Panc1 (cell line): ENCODE data around the gene WFDC10A. TPM values are rescaled to one million over a fixed set of nuclear protein-coding genes. Genes with fewer than 3 reads are reported as not detected.
"Not testable (repeated sequence)": the region's sequence is repeated elsewhere in the genome, so short reads cannot be mapped to it uniquely, and the experiment has no call there.

ENCODE experiments used
- ATAC-seq: fragments of 200-7000 bp; cut with Tn5 transposase; 2 replicates; pipeline ENCODE4 v1.9.1; 2020; ENCODE audit warnings: mild to moderate bottlenecking, moderate library complexity
- BruUV-seq: library from RNA; stranded (reverse); fragments of 400-500 nt; replicated peaks from 2 replicates; lab custom pipeline; 2021; lab: Mats Ljungman, UMichigan
- CTCF ChIA-PET: fragments of 300-600 bp; sonication (Branson Sonifier 250); formaldehyde crosslinking; loops from one replicate; lab custom pipeline; 2022; ENCODE audit warnings: antibody characterized with exemption; lab: Charles Lee
- POLR2A ChIA-PET: fragments of 300-600 bp; sonication (Branson Sonifier 250); formaldehyde crosslinking; loops from one replicate; lab custom pipeline; 2022; ENCODE audit warnings: antibody characterized with exemption; lab: Charles Lee
- DNase-seq: peaks from one replicate; pipeline ENCODE4 v3.0.0-alpha.2; 2010; ENCODE audit warnings: low read depth, low spot score
- H3K27ac ChIP-seq: 2 replicates; pipeline ENCODE4 v1.5.1; 2011; ENCODE audit warnings: mild to moderate bottlenecking, low read length, inconsistent platforms
- H3K27me3 ChIP-seq: fragments of 200-500 bp; sonication (Bioruptor generic); 2 replicates; pipeline ENCODE4 v1.6.0; 2014; ENCODE audit warnings: low read length, inconsistent platforms; ENCODE audit not compliant: control insufficient read depth, insufficient read depth
- H3K36me3 ChIP-seq: fragments of 200-500 bp; sonication (Bioruptor generic); 2 replicates; pipeline ENCODE4 v1.5.1; 2014; ENCODE audit warnings: inconsistent platforms, mild to moderate bottlenecking, low read length, moderate library complexity; ENCODE audit not compliant: control insufficient read depth, insufficient read depth
- H3K4me1 ChIP-seq: 2 replicates; pipeline ENCODE4 v1.5.1; 2011; ENCODE audit warnings: inconsistent platforms, mild to moderate bottlenecking, low read length, moderate library complexity; ENCODE audit not compliant: control insufficient read depth, insufficient read depth
- H3K4me3 ChIP-seq, 2 experiments: 2 replicates each; pipeline ENCODE4 v1.5.1; 2011 to 2012; ENCODE audit warnings: low read depth in 2 of 2, low read length in 2 of 2, mild to moderate bottlenecking in 2 of 2, inconsistent platforms in 1 of 2, moderate library complexity in 1 of 2
- H3K9me3 ChIP-seq: fragments of 200-500 bp; sonication (Bioruptor generic); 2 replicates; pipeline ENCODE4 v1.5.1; 2014; ENCODE audit warnings: low read depth, mild to moderate bottlenecking, inconsistent platforms, low read length, moderate library complexity; ENCODE audit not compliant: control insufficient read depth, insufficient read depth
- CTCF ChIP-seq: fragments of 450-650 bp; IDR thresholded peaks from 2 replicates; pipeline ENCODE4 v1.5.1; 2017; ENCODE audit warnings: mild to moderate bottlenecking
- POLR2AphosphoS5 ChIP-seq: IDR thresholded peaks from 2 replicates; pipeline ENCODE4 v1.6.1; 2012; ENCODE audit warnings: mild to moderate bottlenecking, low read depth, low read length, moderate library complexity
- REST ChIP-seq, 2 experiments: IDR thresholded peaks; 2 replicates each; pipeline ENCODE4 v1.6.1; 2011 to 2012; ENCODE audit warnings: low read depth in 2 of 2, control low read depth in 1 of 2, low read length in 1 of 2, mild to moderate bottlenecking in 1 of 2, moderate library complexity in 1 of 2; ENCODE audit not compliant: insufficient read depth in 1 of 2
- SIN3A ChIP-seq: IDR thresholded peaks from 2 replicates; pipeline ENCODE4 v1.6.1; 2012; ENCODE audit warnings: low read depth, mild to moderate bottlenecking, low read length, moderate library complexity, borderline replicate concordance; ENCODE audit not compliant: insufficient read depth
- TCF7L2 ChIP-seq: IDR thresholded peaks from 2 replicates; pipeline ENCODE4 v1.6.1; 2011; ENCODE audit warnings: mild to moderate bottlenecking, low read depth, low read length, inconsistent platforms
- in situ Hi-C: cut with HindIII; loops from 2 replicates; pipeline ENCODE4 v1.10.0; 2016; ENCODE audit warnings: low sequenced_read_pairs, low pct_unique_long_range_greater_than_20kb
- intact Hi-C: fragments of 100-400 bp; cut with micrococcal nuclease; formaldehyde crosslinking; loops from one replicate; pipeline ENCODE4 v1.10.0; 2022; ENCODE audit not compliant: unreplicated experiment
- total RNA-seq: library from RNA; stranded (reverse); gene quantifications from one replicate; pipeline ENCODE4 v1.2.1, GENCODE V29; 2021; ENCODE audit not compliant: unreplicated experiment

The WFDC10A gene
- total RNA-seq, 1 experiment from 2014 or later = not detected

- ATAC-seq (no peak), DNase-seq (no peak)
- CTCF ChIA-PET = no interaction called here
- in situ Hi-C loops (no loop called here), intact Hi-C loops (no loop called here)
- no peak overlapping the region for H3K27ac ChIP-seq
- no peaks in the 10 kb centered on the region for H3K9me3 ChIP-seq
- no peaks in the 10 kb centered on the region for H3K4me1 ChIP-seq
- no peak overlapping the region for H3K4me3 ChIP-seq
- POLR2A ChIA-PET = no interaction called here
- no peaks in the 10 kb centered on the region for H3K36me3 ChIP-seq
- H3K27me3 ChIP-seq = no peaks in the 10 kb centered on the region
- no TSS peak for BruUV-seq
- TF ChIP-seq REST (IDR thresholded peaks at IDR 0.05; ENCODE audit: insufficient read depth in 1 of 2, low read depth in 2 of 2, low read length in 1 of 2) (no peak), POLR2AphosphoS5 (no peak), SIN3A (no peak), TCF7L2 (no peak), CTCF (no peak)
Observed at GRCh38 chr20:45649312-45649863, 19.8 kb downstream of the WFDC10A start.

- H3K27me3 ChIP-seq, BruUV-seq, H3K9me3 ChIP-seq, POLR2A ChIA-PET, H3K27ac ChIP-seq, in situ Hi-C loops, ATAC-seq, intact Hi-C loops, H3K4me1 ChIP-seq, H3K4me3 ChIP-seq, CTCF ChIA-PET, H3K36me3 ChIP-seq, DNase-seq: not testable (repeated sequence)
Observed at GRCh38 chr20:45651726-45652125, 22.2 kb downstream of the WFDC10A start.

DNA sequence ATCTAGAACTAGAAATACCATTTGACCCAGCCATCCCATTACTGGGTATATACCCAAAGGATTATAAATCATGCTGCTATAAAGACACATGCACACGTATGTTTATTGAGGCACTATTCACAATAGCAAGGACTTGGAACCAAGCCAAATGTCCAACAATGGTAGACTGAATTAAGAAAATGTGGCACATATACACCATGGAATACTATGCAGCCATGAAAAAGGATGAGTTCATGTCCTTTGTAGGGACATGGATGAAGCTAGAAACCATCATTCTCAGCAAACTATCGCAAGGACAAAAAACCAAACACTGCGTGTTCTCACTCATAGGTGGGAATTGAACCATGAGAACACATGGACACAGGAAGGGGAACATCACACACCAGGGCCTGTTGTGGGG is 27.5 kb downstream of the WFDC10A start:
- POLR2A ChIA-PET, DNase-seq, in situ Hi-C loops, ATAC-seq, CTCF ChIA-PET, H3K27ac ChIP-seq, H3K9me3 ChIP-seq, intact Hi-C loops, H3K36me3 ChIP-seq, H3K4me3 ChIP-seq, H3K4me1 ChIP-seq, BruUV-seq, H3K27me3 ChIP-seq: not testable (repeated sequence)
